Measurements from ENCODE around the gene PAGR1. TPM values are rescaled to one million over a fixed set of nuclear protein-coding genes. Genes with fewer than 3 reads are reported as not detected.

Gene PAGR1
- total and polyA plus RNA-seq, 9 of the 15 experiments (the other 6 are each of a cell fraction or from before 2014, with no cell fraction given): 1.4 to 58.2 (median 16.8) TPM

DNA sequence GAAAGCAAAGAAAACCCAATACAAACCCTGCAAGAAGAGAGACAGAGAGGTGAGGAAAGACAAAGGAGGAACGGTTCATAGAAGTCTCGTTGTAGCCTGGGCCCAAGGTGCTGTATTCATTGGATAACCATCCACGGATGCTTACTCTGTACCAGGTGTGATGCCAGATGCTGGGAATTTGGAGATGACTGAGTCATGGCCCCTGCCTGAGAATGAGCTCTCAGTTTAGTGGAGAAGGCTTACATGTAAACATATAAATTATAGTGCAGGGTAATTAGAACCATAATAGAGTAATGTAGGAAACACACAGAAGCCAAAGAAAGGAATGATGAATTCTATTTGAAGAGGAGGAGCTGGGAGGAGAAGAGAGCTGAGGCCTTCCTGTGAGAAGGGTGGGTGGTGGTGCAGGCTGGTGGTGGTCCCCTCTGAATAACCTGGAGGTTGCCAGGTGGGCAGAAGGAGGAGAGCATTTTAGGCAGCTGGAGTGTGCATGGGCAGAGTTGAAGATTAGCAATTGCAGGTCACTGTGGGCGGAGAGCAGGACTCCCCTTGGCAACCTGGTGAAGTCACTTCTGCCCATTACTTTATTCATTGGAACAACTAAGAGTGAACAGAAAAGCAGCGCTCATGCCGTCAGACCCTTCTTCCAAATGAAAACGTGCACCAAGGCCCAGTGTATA lies 45.6 kb upstream of the PAGR1 start:
- H4K20me1 ChIP-seq (replicated peaks; ENCODE audit: control insufficient read depth, insufficient read depth, low read length): no peaks in the 10 kb centered on the region
- WGBS (ENCODE audit: insufficient coverage, low coverage, missing lambda C conversion rate): 33% methylated on average over 7 of the region's 7 CpGs
- no peak overlapping the region for H3K9ac ChIP-seq (ENCODE audit: insufficient read depth in 1 of 2, low read depth in 2 of 2, low read length in 2 of 2)
- FAIRE-seq (no peak), DNase-seq (ENCODE audit: extremely low read depth in 1 of 4, low spot score in 3 of 4) (no peak), ATAC-seq (no peak)
- H3K4me1 ChIP-seq (replicated peaks in 1 of 2; ENCODE audit: control insufficient read depth in 2 of 2, insufficient read depth in 2 of 2, low read length in 2 of 2): peaks cover 4 to 7% of the 10 kb centered on the region in 2 experiments
- in situ Hi-C loops (cut with MboI): no loop called here
- H3K27me3 ChIP-seq (ENCODE audit: control insufficient read depth in 2 of 2, insufficient read depth in 2 of 2, low read length in 2 of 2): no peaks in the 10 kb centered on the region
- H2AFZ ChIP-seq (ENCODE audit: low read depth, low read length): no peak overlapping the region
- TF ChIP-seq GMEB1 (CRISPR knock-in tag; IDR thresholded peaks at IDR 0.05) (no peak), ZNF324 (CRISPR knock-in tag; IDR thresholded peaks at IDR 0.05) (no peak), POLR2H (tag; IDR thresholded peaks at IDR 0.05; ENCODE audit: low read depth) (no peak)
- TF ChIP-seq, protein P1, sequence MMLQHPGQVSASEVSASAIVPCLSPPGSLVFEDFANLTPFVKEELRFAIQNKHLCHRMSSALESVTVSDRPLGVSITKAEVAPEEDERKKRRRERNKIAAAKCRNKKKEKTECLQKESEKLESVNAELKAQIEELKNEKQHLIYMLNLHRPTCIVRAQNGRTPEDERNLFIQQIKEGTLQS (IDR thresholded peaks at IDR 0.05): no peak
- TF ChIP-seq, protein P1 (CRISPR knock-in tag; conservative IDR thresholded peaks at IDR 0.05): no peak
- TF ChIP-seq, protein P2, sequence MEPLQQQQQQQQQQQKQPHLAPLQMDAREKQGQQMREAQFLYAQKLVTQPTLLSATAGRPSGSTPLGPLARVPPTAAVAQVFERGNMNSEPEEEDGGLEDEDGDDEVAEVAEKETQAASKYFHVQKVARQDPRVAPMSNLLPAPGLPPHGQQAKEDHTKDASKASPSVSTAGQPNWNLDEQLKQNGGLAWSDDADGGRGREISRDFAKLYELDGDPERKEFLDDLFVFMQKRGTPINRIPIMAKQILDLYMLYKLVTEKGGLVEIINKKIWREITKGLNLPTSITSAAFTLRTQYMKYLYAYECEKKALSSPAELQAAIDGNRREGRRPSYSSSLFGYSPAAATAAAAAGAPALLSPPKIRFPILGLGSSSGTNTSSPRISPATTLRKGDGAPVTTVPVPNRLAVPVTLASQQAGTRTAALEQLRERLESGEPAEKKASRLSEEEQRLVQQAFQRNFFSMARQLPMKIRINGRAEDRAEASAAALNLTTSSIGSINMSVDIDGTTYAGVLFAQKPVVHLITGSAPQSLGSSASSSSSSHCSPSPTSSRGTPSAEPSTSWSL (CRISPR knock-in tag; IDR thresholded peaks at IDR 0.05; ENCODE audit: borderline replicate concordance): no peak
- H3K4me2 ChIP-seq (ENCODE audit: insufficient read depth, low read length): no peak overlapping the region
- H3K9me1 ChIP-seq (ENCODE audit: control insufficient read depth, insufficient read depth, low read length): no peaks in the 10 kb centered on the region
- no peaks in the 10 kb centered on the region for H3K9me3 ChIP-seq (replicated peaks; ENCODE audit: control insufficient read depth, insufficient read depth, low read depth, low read length)
- H3K27ac ChIP-seq (ENCODE audit: extremely low read depth, low read depth, low read length): no peak overlapping the region
- ChIA-PET POLR2A (interaction anchor here (1.3 to 2.1 kb wide), 2 partner anchors 9 to 34 kb away, joined by 3 to 9 read pairs; no protein-coding TSS in a partner anchor), CTCF (ENCODE audit: low intra/inter-chr PET ratio) (no interaction called here)
- H3K79me2 ChIP-seq (ENCODE audit: control insufficient read depth, insufficient read depth, low read length): no peaks in the 10 kb centered on the region
- no peaks in the 10 kb centered on the region for H3K36me3 ChIP-seq (ENCODE audit: control insufficient read depth, insufficient read depth, low read length)
- intact Hi-C loops (cut with micrococcal nuclease): no loop called here
- no peak overlapping the region for H3K4me3 ChIP-seq
- no TSS peak for BruUV-seq (replicated peaks)

Data from K562 (cell line).